Esophagus muscularis mucosa (tissue), 4 donors: Measurements from ENCODE around the gene TNFRSF25. TPM values are rescaled to one million over a fixed set of nuclear protein-coding genes. Genes with fewer than 3 reads are reported as not detected.
A peak's percentile ranks its signal among the peaks of the same experiment; 100 is the strongest.

Experiments
- DNase-seq: peaks from one replicate; pipeline ENCODE4 v3.0.0-alpha.2; 2017; ENCODE audit errors: extremely low spot score
- H3K27ac ChIP-seq, 4 donors: fragments of 200-600 bp; sonication (generic); replicated peaks in 1 of 4; 1 replicate in 3 of 4; 2 replicates in 1 of 4; pipeline ENCODE4 v1.5.1; 2016 to 2019; ENCODE audit warnings: mild to moderate bottlenecking in 1 of 4
- H3K27me3 ChIP-seq, 4 donors: fragments of 200-600 bp; sonication (generic); one replicate each; pipeline versions ENCODE4 v1.5.1 to v1.6.0; 2016 to 2019
- H3K36me3 ChIP-seq, 4 donors: fragments of 200-600 bp; sonication (generic); one replicate each; pipeline ENCODE4 v1.5.1; 2016 to 2019
- H3K4me1 ChIP-seq, 4 donors: fragments of 200-600 bp; sonication (generic); one replicate each; pipeline ENCODE4 v1.5.1; 2016 to 2019
- H3K4me3 ChIP-seq, 4 donors: fragments of 200-600 bp; sonication (generic); 1 replicate in 2 of 4; 2 replicates in 2 of 4; pipeline ENCODE4 v1.5.1; 2016 to 2019; ENCODE audit warnings: mild to moderate bottlenecking in 4 of 4, moderate library complexity in 1 of 4
- H3K9me3 ChIP-seq, 4 donors: fragments of 200-600 bp; sonication (generic); 1 replicate in 3 of 4; 2 replicates in 1 of 4; pipeline ENCODE4 v1.5.1; 2016 to 2019
- EP300 ChIP-seq: sonication (generic); formaldehyde crosslinking; IDR thresholded peaks from one replicate; pipeline ENCODE4 v1.6.1; 2017; ENCODE audit warnings: antibody characterized with exemption
- POLR2A ChIP-seq: fragments of 450-650 bp; IDR thresholded peaks from one replicate; pipeline ENCODE4 v1.6.1; 2017; ENCODE audit warnings: antibody characterized with exemption, moderate library complexity, mild to moderate bottlenecking, low read depth
- POLR2AphosphoS5 ChIP-seq, 2 donors: sonication (generic); formaldehyde crosslinking; IDR thresholded peaks; one replicate each; pipeline ENCODE4 v1.6.1; 2017; ENCODE audit warnings: antibody characterized with exemption in 2 of 2
- WGBS: methylation state at CpG from one replicate; pipeline ENCODE4 v1.1.5; 2018; 5-methylcytosine and 5-hydroxymethylcytosine counted together
- intact Hi-C: fragments of 100-400 bp; cut with DNase I; formaldehyde crosslinking; loops from one replicate; pipeline ENCODE4 v1.15.1; 2023
- total RNA-seq, 4 donors: library from RNA; depleted of rRNA; stranded (reverse); fragments of >200 nt; gene quantifications; one replicate each; pipeline versions ENCODE4 v1.1.0 to v1.2.1, GENCODE V29; 2016
- TF ChIP-seq, protein P1 (sequence below), 3 experiments: fragments of 200-600 bp in 2 of 3; fragments of 450-650 bp in 1 of 3; sonication (generic) in 2 of 3; IDR thresholded peaks; one replicate each; pipeline ENCODE4 v1.5.1; 2017 to 2019; ENCODE audit warnings: antibody characterized with exemption in 3 of 3, mild to moderate bottlenecking in 2 of 3, moderate library complexity in 1 of 3

Gene TNFRSF25
- total RNA-seq, 4 donors from 2014 or later: 2.5 to 9.1 (median 9.1) TPM

DNA sequence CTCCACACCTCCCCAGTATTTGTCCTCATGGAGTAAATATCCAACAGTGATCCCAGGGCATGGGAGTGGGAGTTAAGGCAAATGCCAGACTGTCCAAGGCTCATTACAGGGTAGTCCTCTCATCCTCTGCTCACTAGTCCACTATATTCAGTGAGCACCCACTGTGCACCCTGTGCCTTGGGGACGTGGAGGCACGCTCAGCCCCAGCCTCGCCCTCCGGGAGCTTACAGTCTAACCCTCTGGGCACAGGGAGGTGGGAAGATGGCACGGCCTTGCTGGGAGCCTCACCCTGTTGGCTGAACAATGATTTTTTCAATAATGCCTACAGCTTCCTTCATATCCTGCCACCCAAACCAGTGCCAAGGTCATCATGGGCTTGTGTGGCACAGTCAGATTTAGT is 49.1 kb downstream of the TNFRSF25 start:
- Histone ChIP-seq H3K4me3 (no peak overlapping the region), H3K27me3 (peaks cover 7 to 100% (median 54%) of the 10 kb centered on the region in 4 donors), H3K27ac (no peak overlapping the region), H3K4me1 (peaks cover 22 to 29% (median 26%) of the 10 kb centered on the region in 4 donors), H3K9me3 (no peaks in the 10 kb centered on the region), H3K36me3 (no peaks in the 10 kb centered on the region)
- intact Hi-C loops: no loop called here
- no peak for DNase-seq
- TF ChIP-seq POLR2AphosphoS5 (IDR thresholded peaks at IDR 0.05) (no peak), POLR2A (no peak), EP300 (no peak)
- TF ChIP-seq, protein P1, sequence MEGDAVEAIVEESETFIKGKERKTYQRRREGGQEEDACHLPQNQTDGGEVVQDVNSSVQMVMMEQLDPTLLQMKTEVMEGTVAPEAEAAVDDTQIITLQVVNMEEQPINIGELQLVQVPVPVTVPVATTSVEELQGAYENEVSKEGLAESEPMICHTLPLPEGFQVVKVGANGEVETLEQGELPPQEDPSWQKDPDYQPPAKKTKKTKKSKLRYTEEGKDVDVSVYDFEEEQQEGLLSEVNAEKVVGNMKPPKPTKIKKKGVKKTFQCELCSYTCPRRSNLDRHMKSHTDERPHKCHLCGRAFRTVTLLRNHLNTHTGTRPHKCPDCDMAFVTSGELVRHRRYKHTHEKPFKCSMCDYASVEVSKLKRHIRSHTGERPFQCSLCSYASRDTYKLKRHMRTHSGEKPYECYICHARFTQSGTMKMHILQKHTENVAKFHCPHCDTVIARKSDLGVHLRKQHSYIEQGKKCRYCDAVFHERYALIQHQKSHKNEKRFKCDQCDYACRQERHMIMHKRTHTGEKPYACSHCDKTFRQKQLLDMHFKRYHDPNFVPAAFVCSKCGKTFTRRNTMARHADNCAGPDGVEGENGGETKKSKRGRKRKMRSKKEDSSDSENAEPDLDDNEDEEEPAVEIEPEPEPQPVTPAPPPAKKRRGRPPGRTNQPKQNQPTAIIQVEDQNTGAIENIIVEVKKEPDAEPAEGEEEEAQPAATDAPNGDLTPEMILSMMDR (IDR thresholded peaks at IDR 0.05): no peak
- 88% methylated on average over 5 of the region's 5 CpGs for WGBS

DNA sequence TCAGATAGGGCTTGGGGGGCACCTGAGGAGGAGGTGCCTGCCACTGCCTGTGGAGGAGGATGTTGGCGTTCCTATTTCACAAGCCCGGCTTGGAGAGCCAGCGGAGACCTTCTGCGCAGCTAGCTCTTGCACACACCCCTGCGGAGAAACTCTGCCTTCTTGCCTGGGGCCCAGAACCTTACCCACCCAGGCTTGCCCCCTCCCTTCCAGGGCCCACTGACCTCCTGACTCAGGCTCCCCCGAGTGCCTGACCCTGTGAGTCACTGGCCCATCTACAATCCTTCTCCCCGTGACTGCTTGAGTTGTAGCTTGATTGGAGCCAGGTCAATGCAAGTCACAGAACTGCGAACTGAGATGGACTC is 49.7 kb downstream of the TNFRSF25 start:
- no peak for DNase-seq
- no peak overlapping the region for H3K4me3 ChIP-seq
- H3K27me3 ChIP-seq: peaks cover 7 to 100% (median 53%) of the 10 kb centered on the region in 4 donors
- no peak overlapping the region for H3K27ac ChIP-seq
- peaks cover 22 to 29% (median 26%) of the 10 kb centered on the region in 4 donors for H3K4me1 ChIP-seq
- no peaks in the 10 kb centered on the region for H3K36me3 ChIP-seq
- no peaks in the 10 kb centered on the region for H3K9me3 ChIP-seq
- intact Hi-C loops: no loop called here
- no peak for TF ChIP-seq POLR2A
- no peak for TF ChIP-seq POLR2AphosphoS5 (IDR thresholded peaks at IDR 0.05)
- TF ChIP-seq EP300: no peak
- TF ChIP-seq, protein P1 (IDR thresholded peaks at IDR 0.05): no peak
- WGBS: 94% methylated on average over 6 of the region's 8 CpGs

DNA sequence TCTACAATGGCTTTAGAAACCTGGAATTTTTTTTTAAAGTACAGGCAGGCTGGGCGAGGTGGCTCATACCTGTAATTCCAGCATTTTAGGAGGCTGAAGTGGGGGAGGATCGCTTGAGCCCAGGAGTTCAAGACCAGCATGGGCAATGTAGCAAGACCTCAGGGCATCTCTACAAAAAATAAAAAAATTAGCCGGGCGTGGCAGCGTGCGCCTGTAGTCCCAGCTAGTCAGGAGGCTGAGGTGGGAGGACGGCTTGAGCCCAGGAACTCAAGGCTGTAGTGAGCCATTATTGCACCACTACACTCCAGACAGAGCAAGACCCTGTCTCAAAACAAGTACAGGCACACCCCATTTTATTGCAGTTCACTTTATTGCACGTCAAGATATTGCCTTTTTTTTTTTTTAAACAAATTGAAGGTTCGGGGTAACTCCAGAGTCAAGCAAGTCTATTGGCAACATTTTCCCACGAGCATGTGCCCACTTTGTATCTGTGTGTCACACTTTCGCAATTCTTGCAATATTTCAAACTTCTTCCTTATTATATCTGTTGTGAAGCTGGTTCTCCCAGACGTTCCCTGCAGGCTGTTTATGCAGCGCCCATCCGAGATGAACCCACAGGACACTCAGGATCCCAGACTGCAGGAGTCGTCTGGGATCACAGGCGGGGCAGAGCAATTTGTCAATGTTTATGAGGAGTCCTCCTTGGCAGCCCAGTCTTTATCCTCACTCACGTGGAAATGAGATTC is 50.9 kb downstream of the TNFRSF25 start:
- no peak for DNase-seq
- TF ChIP-seq, protein P1 (IDR thresholded peaks at IDR 0.05): no peak
- TF ChIP-seq POLR2AphosphoS5 (IDR thresholded peaks at IDR 0.05) (no peak), POLR2A (no peak), EP300 (no peak)
- Histone ChIP-seq H3K36me3 (no peaks in the 10 kb centered on the region), H3K9me3 (no peaks in the 10 kb centered on the region), H3K27ac (no peak overlapping the region), H3K27me3 (peaks cover 7 to 99% (median 43%) of the 10 kb centered on the region in 4 donors), H3K4me3 (no peak overlapping the region), H3K4me1 (peaks cover 15 to 20% (median 17%) of the 10 kb centered on the region in 4 donors)
- 71% methylated on average over 14 of the region's 17 CpGs for WGBS
- intact Hi-C loops: no loop called here

DNA sequence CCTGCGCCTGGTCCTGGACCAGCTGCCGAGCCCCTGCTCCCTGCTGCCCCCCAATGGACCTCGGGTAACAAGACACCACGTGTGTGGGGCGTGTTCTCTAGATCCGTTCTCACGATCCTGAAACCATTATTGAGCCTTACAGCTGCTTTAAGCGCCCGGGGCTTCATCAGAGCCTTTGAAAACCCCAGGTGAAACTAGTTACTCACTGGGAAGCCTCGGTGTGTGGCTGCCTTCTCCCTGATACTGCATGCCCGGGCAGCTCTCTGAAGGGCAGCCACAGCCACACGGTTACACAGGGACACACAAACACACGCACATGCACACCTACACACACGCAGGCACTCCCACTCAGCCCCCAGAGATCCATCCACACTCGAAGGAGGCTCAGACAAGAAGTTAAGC is 51.5 kb downstream of the TNFRSF25 start:
- Histone ChIP-seq H3K4me3 (no peak overlapping the region), H3K36me3 (no peaks in the 10 kb centered on the region), H3K9me3 (no peaks in the 10 kb centered on the region), H3K27ac (no peak overlapping the region), H3K27me3 (peaks cover 2 to 99% (median 37%) of the 10 kb centered on the region in 4 donors), H3K4me1 (peaks cover 9 to 14% (median 11%) of the 10 kb centered on the region in 4 donors)
- 9% methylated on average over 7 of the region's 15 CpGs for WGBS
- no peak for DNase-seq
- intact Hi-C loops: no loop called here
- TF ChIP-seq EP300 (no peak), POLR2AphosphoS5 (IDR thresholded peaks at IDR 0.05) (no peak), POLR2A (no peak)
- TF ChIP-seq, protein P1 (IDR thresholded peaks at IDR 0.05): peak in 1 of 3 experiments; percentile 13
